SK-N-MC (cell line): Measurements from ENCODE around the gene DMBT1.

Source experiments
- EZH2 ChIP-seq: fragments of 200-600 bp; sonication (generic); IDR thresholded peaks from one replicate; pipeline ENCODE4 v1.6.1; 2017; ENCODE audit warnings: antibody characterized with exemption
- FOXP2 ChIP-seq: optimal IDR thresholded peaks from 2 replicates; pipeline ENCODE3; 2011; ENCODE audit warnings: mild to moderate bottlenecking, moderate library complexity; ENCODE audit not compliant: insufficient read depth; ENCODE audit errors: extremely low read length, control extremely low read depth
- POLR2AphosphoS5 ChIP-seq: IDR thresholded peaks from 2 replicates; pipeline ENCODE4 v1.6.1; 2012; ENCODE audit warnings: mild to moderate bottlenecking, low read depth, low read length, borderline replicate concordance

DNA sequence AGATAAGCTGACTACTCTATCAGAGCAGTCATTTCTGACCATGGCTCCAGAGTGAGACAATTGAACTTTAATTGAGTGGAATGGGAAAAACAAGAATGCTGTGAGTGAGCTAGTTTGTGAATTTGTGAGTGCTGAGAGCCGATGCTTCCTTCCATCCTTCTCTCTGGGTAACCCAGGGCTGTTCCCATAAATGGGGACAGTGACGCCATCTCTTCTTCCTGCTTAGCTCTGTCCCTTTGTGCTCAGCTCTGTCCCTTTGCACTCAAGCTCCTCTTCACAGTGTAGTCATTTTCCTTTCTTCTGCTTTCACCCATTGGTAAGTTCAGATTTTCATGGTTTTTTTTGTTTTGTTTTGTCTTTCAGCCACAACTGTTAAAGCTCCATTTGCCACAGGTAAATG lies 114.7 kb downstream of the DMBT1 start:
- TF ChIP-seq EZH2: no peak
- no peak for TF ChIP-seq POLR2AphosphoS5
- TF ChIP-seq FOXP2: no peak
